Lung (tissue), 12 donors: ENCODE measurements around the gene B3GNT9. TPM values are rescaled to one million over a fixed set of nuclear protein-coding genes. Genes with fewer than 3 reads are reported as not detected.

Experiments used
- ATAC-seq: fragments of 200-7000 bp; cut with Tn5 transposase; one replicate; pipeline ENCODE4 v1.9.1; 2020; ENCODE audit warnings: moderate number of reproducible peaks; ENCODE audit not compliant: insufficient read depth, low FRiP score
- DNase-seq, 3 donors: peaks; one replicate each; pipeline ENCODE4 v3.0.0-alpha.2; 2013 to 2017
- H3K27ac ChIP-seq, 2 donors: one replicate each; pipeline ENCODE4 v1.5.1; 2013; ENCODE audit warnings: mild to moderate bottlenecking in 2 of 2, moderate library complexity in 2 of 2, control low read depth in 1 of 2, inconsistent platforms in 1 of 2, low read depth in 1 of 2, low read length in 1 of 2
- H3K27me3 ChIP-seq, 3 donors: one replicate each; pipeline ENCODE4 v1.5.1; 2013; ENCODE audit warnings: low read length in 2 of 3; ENCODE audit not compliant: control insufficient read depth in 3 of 3, insufficient read depth in 3 of 3
- H3K36me3 ChIP-seq, 4 donors: one replicate each; pipeline ENCODE4 v1.5.1; 2013; ENCODE audit warnings: low read length in 4 of 4, mild to moderate bottlenecking in 1 of 4, moderate library complexity in 1 of 4; ENCODE audit not compliant: control insufficient read depth in 4 of 4, insufficient read depth in 4 of 4
- H3K4me1 ChIP-seq, 5 donors: one replicate each; pipeline ENCODE4 v1.5.1; 2013; ENCODE audit warnings: low read length in 5 of 5, mild to moderate bottlenecking in 2 of 5, moderate library complexity in 1 of 5; ENCODE audit not compliant: control insufficient read depth in 5 of 5, insufficient read depth in 5 of 5
- H3K4me3 ChIP-seq: one replicate; pipeline ENCODE4 v1.5.1; 2013; ENCODE audit warnings: mild to moderate bottlenecking, control low read depth, moderate library complexity
- H3K9ac ChIP-seq, 2 donors: one replicate each; pipeline ENCODE4 v1.5.1; 2013; ENCODE audit warnings: low read length in 2 of 2, control low read depth in 1 of 2; ENCODE audit not compliant: insufficient read depth in 1 of 2
- H3K9me3 ChIP-seq, 4 donors: one replicate each; pipeline ENCODE4 v1.5.1; 2013; ENCODE audit warnings: low read length in 3 of 4, mild to moderate bottlenecking in 1 of 4, moderate library complexity in 1 of 4; ENCODE audit not compliant: control insufficient read depth in 4 of 4, insufficient read depth in 3 of 4
- CTCF ChIP-seq: IDR thresholded peaks from 2 replicates; pipeline ENCODE4 v1.5.1; 2012; ENCODE audit warnings: mild to moderate bottlenecking; ENCODE audit errors: control extremely low read depth, extremely low read depth
- WGBS, 2 donors: extraction: QIAGEN DNeasy Blood & Tissue Kit; methylation state at CpG; one replicate each; pipeline ENCODE4 v1.1.7; 2013; 5-methylcytosine and 5-hydroxymethylcytosine counted together
- polyA plus RNA-seq, 2 donors: library from polyadenylated mRNA; stranded (reverse); fragments of 200-250 nt; gene quantifications; one replicate each; pipeline ENCODE4 v1.2.1, GENCODE V29; 2013
- total RNA-seq, 2 donors: library from RNA; depleted of rRNA in 1 of 2; stranded (reverse); fragments of >200 nt in 1 of 2; gene quantifications; one replicate each; pipeline ENCODE4 v1.2.1, GENCODE V29; 2014 to 2021
- donor health status: control.
- donor health status: control.
- donor health status: Bipolar disorder and iron deficiency.
- donor health status: healthy.
- donor health status: DM: yes; HTN: yes; CAD: no.

The B3GNT9 gene
- total and polyA plus RNA-seq, 4 donors, result 8.4 to 22.9 (median 14.5) TPM

- TF ChIP-seq CTCF, result no peak
- H3K4me1 ChIP-seq, result peaks cover 2 to 24% (median 11%) of the 10 kb centered on the region in 5 donors
- WGBS, 2 donors, result 97 to 100% methylated on average over 1 of the region's 1 CpG
- no peak for ATAC-seq
- H3K27me3 ChIP-seq, result no peaks in the 10 kb centered on the region
- H3K27ac ChIP-seq, result no peak overlapping the region
- peaks cover 21 to 59% (median 33%) of the 10 kb centered on the region in 4 donors for H3K36me3 ChIP-seq
- DNase-seq, result no peak
- H3K4me3 ChIP-seq, result no peak overlapping the region
- H3K9ac ChIP-seq, result no peak overlapping the region
- H3K9me3 ChIP-seq, result no peaks in the 10 kb centered on the region
These were observed 46.1 kb upstream of the B3GNT9 start for GRCh38 chr16:67196881-67197280.

GRCh38 chr16:67195676-67196075, 44.9 kb upstream of the B3GNT9 start:
- H3K4me3 ChIP-seq, result no peak overlapping the region
- H3K9ac ChIP-seq, result no peak overlapping the region
- no peak for TF ChIP-seq CTCF
- ATAC-seq (no peak), DNase-seq (no peak)
- 85 to 98% methylated on average over 5 of the region's 5 CpGs for WGBS, 2 donors
- no peak overlapping the region for H3K27ac ChIP-seq
- H3K27me3 ChIP-seq, result no peaks in the 10 kb centered on the region
- H3K4me1 ChIP-seq, result peaks cover 8 to 30% (median 13%) of the 10 kb centered on the region in 5 donors
- H3K36me3 ChIP-seq, result peaks cover 21 to 51% (median 31%) of the 10 kb centered on the region in 4 donors
- no peaks in the 10 kb centered on the region for H3K9me3 ChIP-seq

GRCh38 chr16:67194260-67194659, 43.5 kb upstream of the B3GNT9 start:
- H3K4me3 ChIP-seq, result no peak overlapping the region
- no peak for TF ChIP-seq CTCF
- peaks cover 21 to 44% (median 31%) of the 10 kb centered on the region in 4 donors for H3K36me3 ChIP-seq
- WGBS, 2 donors, result 91 to 95% methylated on average over 6 of the region's 6 CpGs
- no peak for DNase-seq
- H3K9ac ChIP-seq, result no peak overlapping the region
- ATAC-seq, result no peak
- peaks cover 8 to 30% (median 13%) of the 10 kb centered on the region in 5 donors for H3K4me1 ChIP-seq
- H3K27ac ChIP-seq, result no peak overlapping the region
- no peaks in the 10 kb centered on the region for H3K27me3 ChIP-seq
- no peaks in the 10 kb centered on the region for H3K9me3 ChIP-seq

GRCh38 chr16:67193536-67193935, 42.7 kb upstream of the B3GNT9 start:
- Histone ChIP-seq H3K4me3 (no peak overlapping the region), H3K27ac (no peak overlapping the region), H3K27me3 (no peaks in the 10 kb centered on the region), H3K4me1 (peaks cover 8 to 29% (median 17%) of the 10 kb centered on the region in 5 donors), H3K36me3 (peaks cover 21 to 44% (median 31%) of the 10 kb centered on the region in 4 donors), H3K9ac (no peak overlapping the region), H3K9me3 (no peaks in the 10 kb centered on the region)
- TF ChIP-seq CTCF, result no peak
- DNase-seq (no peak), ATAC-seq (no peak)
